Measurements from ENCODE around the gene BICD2.

The BICD2 gene

DNA sequence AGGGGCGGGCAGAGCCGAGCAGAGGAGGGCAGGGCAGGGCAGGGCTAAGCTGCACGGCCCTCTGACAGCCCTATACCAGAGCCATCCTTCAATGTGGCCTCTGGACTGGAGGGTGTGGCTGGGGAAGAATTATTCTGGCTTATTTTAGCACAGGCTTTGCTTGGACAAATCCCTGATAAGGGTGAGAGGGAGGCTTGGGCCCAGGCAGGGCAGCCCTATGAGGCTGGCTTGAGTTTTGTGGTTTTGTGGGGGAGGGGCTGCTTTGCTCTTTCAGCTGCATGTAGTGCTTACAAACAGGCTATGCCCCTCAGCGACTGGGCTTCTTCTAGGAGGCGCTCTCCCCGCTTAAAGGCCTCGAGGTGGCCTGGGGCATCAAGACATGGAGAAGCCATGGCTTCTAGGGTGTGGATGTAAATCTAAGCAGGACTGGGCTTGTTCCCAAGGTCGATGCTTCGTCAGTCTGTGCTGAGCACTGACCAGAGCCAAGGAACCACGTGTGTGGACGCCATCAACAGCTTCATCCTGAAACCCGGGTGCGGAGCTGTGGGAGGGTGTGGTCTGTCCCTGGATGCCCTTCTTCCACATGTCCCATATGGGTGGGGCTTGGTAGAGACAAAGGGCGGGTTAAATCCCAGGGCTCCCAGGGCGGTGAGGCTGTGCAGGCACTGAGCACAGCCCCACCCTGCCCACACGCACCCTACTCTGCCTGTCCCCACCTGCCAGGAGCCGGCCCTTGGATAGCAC lies 49.0 kb downstream of the BICD2 start:
- no peak for DNase-seq (ENCODE audit: low read depth in 2 of 2, low spot score in 1 of 2)

DNA sequence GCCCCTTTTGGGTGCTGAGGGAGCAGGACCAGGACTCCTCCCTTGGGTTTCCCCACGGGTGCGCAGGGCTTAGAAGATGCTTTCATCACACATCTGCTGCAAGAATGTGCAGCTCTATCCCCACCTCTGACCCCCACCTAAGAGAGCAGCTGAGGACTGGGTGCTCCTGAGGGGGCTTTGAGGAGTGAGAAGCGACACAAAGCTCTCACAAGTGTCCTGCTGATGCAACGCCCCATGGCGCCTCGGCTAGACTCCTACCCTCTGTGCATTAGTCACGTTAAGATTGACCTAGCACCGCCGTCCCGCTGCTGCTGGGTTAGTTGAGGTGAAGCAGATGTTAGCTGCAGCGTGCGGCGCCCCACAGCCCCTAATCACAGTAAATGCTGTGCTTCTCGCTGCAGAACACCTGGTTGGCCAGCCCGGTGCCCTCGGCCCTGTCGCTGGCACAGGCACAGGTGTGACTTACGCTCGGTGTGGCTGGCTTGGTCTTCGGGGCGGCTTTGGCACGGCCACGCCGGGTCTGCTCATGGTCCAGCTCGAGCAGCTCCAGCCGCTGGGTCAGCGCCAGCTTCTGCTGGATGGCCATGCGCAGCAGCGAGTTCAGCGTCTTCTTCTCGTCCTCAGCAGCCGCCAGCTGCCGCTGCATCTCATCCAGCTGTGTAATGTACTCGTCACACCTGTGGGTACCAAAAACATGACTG lies 49.7 kb downstream of the BICD2 start:
- no peak for DNase-seq (ENCODE audit: low read depth in 2 of 2, low spot score in 1 of 2)

GRCh38 chr9:92714016-92714415 lies 50.6 kb downstream of the BICD2 start:
- DNase-seq (ENCODE audit: low read depth in 2 of 2, low spot score in 1 of 2): no peak

- DNase-seq (ENCODE audit: low read depth in 2 of 2, low spot score in 1 of 2): no peak
Observed at GRCh38 chr9:92713528-92713927, 51.1 kb downstream of the BICD2 start.

- no peak for DNase-seq (ENCODE audit: low read depth in 2 of 2, low spot score in 1 of 2)
Observed at GRCh38 chr9:92712767-92713166, 51.9 kb downstream of the BICD2 start.

GRCh38 chr9:92711844-92712243 lies 52.8 kb downstream of the BICD2 start:
- DNase-seq (ENCODE audit: low read depth in 2 of 2, low spot score in 1 of 2): no peak

GRCh38 chr9:92711146-92711545 lies 53.5 kb downstream of the BICD2 start:
- no peak for DNase-seq (ENCODE audit: low read depth in 2 of 2, low spot score in 1 of 2)

DNA sequence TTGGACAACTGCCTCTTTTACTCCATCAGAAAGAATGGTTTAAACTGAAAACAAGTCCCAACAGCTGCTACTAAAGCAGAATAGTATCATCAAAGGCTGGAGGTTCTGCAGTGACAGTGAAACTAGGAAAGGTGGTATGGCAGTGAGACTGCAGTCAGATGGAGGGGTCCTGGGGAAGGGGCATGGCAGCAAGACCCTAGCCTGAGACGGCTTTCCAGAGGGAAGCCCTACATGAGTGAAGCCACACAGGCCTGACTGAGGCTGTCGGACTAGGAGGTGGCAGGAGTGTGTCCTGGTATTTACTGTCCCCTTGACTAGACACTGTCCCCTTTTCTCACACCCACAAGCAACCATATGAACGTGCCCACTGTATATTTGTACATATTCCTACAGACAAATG lies 54.3 kb downstream of the BICD2 start:
- DNase-seq (ENCODE audit: low read depth in 2 of 2, low spot score in 1 of 2): no peak

DNA sequence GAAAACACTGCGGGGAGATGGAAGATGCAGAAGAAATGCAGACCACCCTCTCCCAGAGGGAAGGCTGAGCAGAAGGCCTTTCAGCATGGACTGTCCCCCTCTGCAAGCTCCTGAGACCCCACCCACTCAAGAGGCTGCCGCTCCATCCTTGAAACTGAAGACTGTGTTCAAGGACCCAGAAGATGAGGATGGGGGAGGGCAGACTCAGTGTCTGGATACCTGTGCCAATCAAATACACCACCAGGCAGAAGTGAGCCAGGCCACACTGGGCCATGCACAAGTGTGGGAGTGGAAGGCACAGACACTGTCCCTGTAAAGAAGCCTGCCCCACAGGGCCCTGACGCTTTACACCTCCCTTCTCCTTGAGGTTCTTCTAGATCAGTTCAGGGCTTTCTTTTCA lies 54.7 kb downstream of the BICD2 start:
- DNase-seq (ENCODE audit: low read depth in 2 of 2, low spot score in 1 of 2): no peak

- no peak for DNase-seq (ENCODE audit: low read depth in 2 of 2, low spot score in 1 of 2)
Observed at GRCh38 chr9:92709240-92709639, 55.4 kb downstream of the BICD2 start.

DNA sequence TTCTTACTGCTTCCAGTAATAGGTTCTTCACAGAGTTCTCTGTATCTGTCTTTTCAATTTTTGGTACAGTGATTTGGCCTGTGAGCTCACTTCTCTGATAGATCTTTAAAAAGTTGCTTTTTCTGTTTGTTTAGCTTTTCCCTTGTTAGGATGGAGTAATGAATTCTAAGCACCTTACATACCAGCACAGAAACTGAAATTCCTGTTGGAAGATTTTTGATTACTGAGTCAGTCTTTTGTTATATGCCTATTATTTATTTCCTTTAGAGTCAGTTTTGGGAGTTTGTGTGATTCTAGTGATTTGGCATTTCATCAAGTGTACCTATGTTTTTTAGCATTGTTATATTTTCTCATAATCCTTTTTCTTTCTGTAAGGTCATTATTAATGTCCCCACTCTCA lies 57.1 kb downstream of the BICD2 start:
- DNase-seq (ENCODE audit: low read depth in 2 of 2, low spot score in 1 of 2): no peak

DNA sequence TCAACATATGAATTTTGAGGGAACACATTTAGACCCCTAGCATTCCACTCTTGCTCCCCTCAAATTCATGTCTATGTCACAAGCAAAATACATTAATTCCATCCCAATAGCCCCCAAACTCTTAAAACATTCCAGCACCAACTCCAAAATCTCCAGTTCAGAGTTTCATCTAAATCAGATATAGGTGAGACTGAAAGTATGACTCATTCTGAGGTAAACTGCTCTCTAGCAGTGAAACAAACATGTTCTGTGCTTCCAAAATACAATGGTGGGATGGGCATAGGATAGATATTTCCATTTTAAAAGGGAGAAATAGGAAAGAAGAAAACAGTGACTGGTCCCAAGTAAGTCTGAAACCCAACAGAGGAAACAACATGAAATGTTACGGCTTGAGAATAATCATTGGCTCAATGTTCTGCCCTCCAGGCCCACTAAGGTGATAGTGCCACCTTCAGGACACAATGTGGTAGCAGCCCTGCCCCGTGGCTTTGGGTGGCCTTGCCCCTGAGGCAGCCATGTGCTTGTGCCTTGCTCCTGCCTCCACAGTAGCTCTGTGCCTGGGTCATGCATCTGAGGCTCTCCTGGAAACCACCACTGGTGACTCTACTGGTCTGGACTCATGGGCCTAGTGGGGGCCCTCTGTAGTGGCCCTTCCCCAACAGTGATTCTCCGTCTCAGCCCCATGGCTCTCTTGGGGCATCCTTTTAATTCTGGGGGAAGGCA lies 58.3 kb downstream of the BICD2 start:
- no peak for DNase-seq (ENCODE audit: low read depth in 2 of 2, low spot score in 1 of 2)

DNA sequence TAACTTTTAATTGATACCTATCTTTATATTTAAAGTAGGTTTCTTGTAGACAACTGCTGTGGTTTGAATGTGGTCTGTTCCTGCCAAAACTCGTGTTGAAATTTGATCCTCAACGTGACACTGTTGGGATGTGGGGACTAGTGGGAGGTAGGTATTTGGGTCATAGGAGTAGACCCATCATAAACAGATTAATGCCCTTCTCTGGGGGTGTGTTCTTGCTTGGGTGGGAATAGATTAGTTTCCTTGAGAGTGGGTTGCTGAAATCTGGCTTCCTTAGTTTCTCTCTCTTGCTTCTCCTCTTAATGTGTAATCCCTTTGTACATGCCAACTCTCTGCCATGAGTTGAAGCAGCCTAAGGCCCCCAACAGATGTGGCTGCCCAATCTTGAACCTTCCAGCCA lies 60.1 kb downstream of the BICD2 start:
- DNase-seq (ENCODE audit: low read depth in 2 of 2, low spot score in 1 of 2): no peak

- no peak for DNase-seq (ENCODE audit: low read depth in 2 of 2, low spot score in 1 of 2)
Observed at GRCh38 chr9:92696619-92697018, 68.0 kb downstream of the BICD2 start.

- DNase-seq (ENCODE audit: low read depth in 2 of 2, low spot score in 1 of 2): no peak
Observed at GRCh38 chr9:92686954-92687353, 77.7 kb downstream of the BICD2 start.

GRCh38 chr9:92685022-92685421 lies 79.6 kb downstream of the BICD2 start:
- no peak for DNase-seq (ENCODE audit: low read depth in 2 of 2, low spot score in 1 of 2)

DNA sequence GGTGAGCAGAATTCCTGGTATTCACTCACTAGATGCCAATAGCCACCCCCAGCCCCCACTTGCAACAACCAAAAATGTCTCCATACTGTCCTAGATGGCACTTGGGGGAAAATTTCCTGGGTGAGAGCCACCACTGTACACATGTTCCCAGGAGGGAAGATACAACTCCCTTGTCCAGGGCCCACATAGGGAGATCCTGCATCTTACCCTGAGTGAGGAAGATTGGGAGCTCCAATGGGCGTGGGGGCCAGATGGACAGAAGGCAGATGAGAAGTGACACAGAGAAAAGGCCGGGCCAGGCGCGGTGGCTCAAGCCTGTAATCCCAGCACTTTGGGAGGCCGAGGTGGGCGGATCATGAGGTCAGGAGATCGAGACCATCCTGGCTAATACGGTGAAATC lies 82.4 kb downstream of the BICD2 start:
- DNase-seq (ENCODE audit: low read depth in 2 of 2, low spot score in 1 of 2): no peak

DNA sequence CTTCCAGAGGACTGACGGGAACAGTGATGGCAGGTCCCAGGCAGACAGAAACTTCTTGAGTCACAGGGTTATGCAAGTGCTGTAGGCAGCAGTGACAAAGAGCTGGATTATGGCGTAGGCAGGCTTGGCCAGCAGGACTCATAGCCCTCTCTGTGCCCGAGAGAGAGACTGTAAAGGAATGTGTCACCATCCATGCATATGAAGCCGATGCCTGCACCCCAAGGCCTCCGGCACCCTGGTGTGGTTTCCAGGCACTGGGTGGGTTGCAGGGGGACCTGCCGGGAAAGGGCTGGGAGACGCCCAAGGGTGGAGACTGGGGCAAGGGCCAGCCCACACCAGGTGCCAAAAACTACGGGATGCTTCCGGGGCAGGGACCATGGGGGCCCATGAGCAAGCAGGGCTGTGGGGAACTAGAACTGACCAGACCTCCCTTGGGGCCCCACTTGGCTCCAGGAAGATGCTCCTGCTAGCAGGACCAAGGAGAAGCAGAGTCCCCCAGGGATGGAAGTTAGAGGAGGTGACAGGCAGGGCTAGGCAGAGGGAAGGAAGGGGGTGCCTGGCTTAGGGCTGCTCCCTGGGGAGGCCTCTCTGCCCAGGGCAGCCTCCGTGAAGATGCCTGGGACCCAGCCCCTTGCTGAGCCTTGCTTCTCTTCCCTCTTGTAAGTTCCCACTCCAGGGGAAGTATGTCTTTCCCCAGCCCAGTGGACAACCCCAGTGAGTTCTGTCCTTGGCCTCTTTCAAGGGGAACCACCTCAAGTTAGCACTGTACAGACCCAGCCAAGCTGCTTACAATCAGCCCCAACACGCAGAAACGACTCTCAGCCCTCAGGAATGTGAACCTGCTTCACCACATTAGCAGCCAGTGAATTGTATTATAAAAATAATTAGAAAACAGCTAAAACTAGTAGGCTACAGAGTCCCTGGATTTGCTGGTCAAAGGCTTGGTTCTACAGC lies 84.2 kb downstream of the BICD2 start:
- no peak for DNase-seq (ENCODE audit: low read depth in 2 of 2, low spot score in 1 of 2)

- DNase-seq (ENCODE audit: low read depth in 2 of 2, low spot score in 1 of 2): no peak
Observed at GRCh38 chr9:92679413-92680165, 85.0 kb downstream of the BICD2 start.

GRCh38 chr9:92671323-92671722 lies 93.3 kb downstream of the BICD2 start:
- DNase-seq (ENCODE audit: low read depth in 2 of 2, low spot score in 1 of 2): no peak

Measured in stimulated activated CD8-positive, alpha-beta memory T cell treated with anti-CD3 and anti-CD28 coated beads, Interleukin-4, amount 100 ng/mL, for 4 hours (primary cell).